Neural crest cell (in vitro differentiated cells): Measurements from ENCODE around the gene PLEKHA1. TPM values are rescaled to one million over a fixed set of nuclear protein-coding genes. Genes with fewer than 3 reads are reported as not detected.

Source experiments
- DNase-seq: peaks from one replicate; pipeline ENCODE4 v3.0.0; 2021; ENCODE audit warnings: low read depth, mixed read lengths, low spot score
- H3K27ac Mint-ChIP-seq: one replicate; pipeline ENCODE4 v1.8.0; 2021; ENCODE audit warnings: mild to moderate bottlenecking, mixed read lengths; ENCODE audit not compliant: unreplicated experiment
- H3K27me3 Mint-ChIP-seq: 2 replicates; pipeline ENCODE4 v1.8.0; 2021; ENCODE audit warnings: low read depth, mild to moderate bottlenecking, mixed read lengths
- H3K36me3 Mint-ChIP-seq: 2 replicates; pipeline ENCODE4 v1.8.0; 2021; ENCODE audit warnings: low read depth, mild to moderate bottlenecking, mixed read lengths
- H3K4me1 Mint-ChIP-seq: 2 replicates; pipeline ENCODE4 v1.8.0; 2021; ENCODE audit warnings: mixed read lengths
- H3K4me3 Mint-ChIP-seq: one replicate; pipeline ENCODE4 v1.8.0; 2021; ENCODE audit warnings: mild to moderate bottlenecking, mixed read lengths
- H3K9me3 Mint-ChIP-seq: 2 replicates; pipeline ENCODE4 v1.8.0; 2021; ENCODE audit warnings: mixed read lengths
- total RNA-seq: library from RNA; stranded (reverse); gene quantifications from 2 replicates; pipeline ENCODE4 v1.2.1, GENCODE V29; 2021
- TF ChIP-seq, protein P1 (sequence below): fragments of 200-600 bp; sonication (generic); conservative IDR thresholded peaks from 2 replicates; pipeline ENCODE4 v1.5.0; 2021; ENCODE audit warnings: antibody characterized with exemption, mild to moderate bottlenecking

The PLEKHA1 gene
- total RNA-seq, 1 donor from 2014 or later, result 20.6 TPM

DNA sequence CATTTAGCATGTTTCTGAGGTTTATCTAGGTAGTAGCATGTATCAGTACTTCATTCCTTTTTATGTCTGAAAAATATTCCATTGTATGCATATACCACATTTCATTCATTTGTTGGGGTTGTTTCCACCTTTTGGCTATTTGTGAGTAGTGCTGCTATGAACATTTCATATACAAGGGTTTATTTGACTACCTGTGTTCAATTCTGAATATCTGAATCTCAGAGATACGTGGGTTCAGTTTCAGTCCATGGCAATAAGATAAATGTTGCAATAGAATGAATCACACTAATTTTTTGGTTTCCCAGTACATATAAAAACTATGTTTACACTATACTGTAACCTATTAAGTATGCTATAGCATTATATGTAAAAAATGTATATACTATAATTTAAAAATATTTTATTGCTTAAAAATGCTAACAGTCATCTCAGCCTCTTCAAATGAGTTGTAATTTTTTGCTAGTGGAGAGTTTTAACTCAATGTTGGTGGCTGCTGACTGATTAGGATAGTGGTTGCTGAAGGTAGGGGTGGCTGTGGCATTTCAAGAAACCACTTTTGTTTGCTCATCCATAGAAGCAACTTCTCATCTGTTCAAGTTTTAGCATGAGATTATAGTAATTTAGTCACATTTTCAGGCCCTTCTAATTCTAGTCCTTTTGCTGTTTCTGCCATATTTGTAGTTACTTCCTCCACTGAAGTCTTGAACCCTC is 13.9 kb downstream of the PLEKHA1 start:
- H3K4me3 Mint-ChIP-seq, result no peak overlapping the region
- no peak overlapping the region for H3K27ac Mint-ChIP-seq
- TF ChIP-seq, protein P1, sequence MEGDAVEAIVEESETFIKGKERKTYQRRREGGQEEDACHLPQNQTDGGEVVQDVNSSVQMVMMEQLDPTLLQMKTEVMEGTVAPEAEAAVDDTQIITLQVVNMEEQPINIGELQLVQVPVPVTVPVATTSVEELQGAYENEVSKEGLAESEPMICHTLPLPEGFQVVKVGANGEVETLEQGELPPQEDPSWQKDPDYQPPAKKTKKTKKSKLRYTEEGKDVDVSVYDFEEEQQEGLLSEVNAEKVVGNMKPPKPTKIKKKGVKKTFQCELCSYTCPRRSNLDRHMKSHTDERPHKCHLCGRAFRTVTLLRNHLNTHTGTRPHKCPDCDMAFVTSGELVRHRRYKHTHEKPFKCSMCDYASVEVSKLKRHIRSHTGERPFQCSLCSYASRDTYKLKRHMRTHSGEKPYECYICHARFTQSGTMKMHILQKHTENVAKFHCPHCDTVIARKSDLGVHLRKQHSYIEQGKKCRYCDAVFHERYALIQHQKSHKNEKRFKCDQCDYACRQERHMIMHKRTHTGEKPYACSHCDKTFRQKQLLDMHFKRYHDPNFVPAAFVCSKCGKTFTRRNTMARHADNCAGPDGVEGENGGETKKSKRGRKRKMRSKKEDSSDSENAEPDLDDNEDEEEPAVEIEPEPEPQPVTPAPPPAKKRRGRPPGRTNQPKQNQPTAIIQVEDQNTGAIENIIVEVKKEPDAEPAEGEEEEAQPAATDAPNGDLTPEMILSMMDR, result no peak
- H3K4me1 Mint-ChIP-seq, result no peaks in the 10 kb centered on the region
- no peaks in the 10 kb centered on the region for H3K9me3 Mint-ChIP-seq
- H3K36me3 Mint-ChIP-seq, result peaks cover 3% of the 10 kb centered on the region
- H3K27me3 Mint-ChIP-seq, result no peaks in the 10 kb centered on the region
- DNase-seq, result no peak

DNA sequence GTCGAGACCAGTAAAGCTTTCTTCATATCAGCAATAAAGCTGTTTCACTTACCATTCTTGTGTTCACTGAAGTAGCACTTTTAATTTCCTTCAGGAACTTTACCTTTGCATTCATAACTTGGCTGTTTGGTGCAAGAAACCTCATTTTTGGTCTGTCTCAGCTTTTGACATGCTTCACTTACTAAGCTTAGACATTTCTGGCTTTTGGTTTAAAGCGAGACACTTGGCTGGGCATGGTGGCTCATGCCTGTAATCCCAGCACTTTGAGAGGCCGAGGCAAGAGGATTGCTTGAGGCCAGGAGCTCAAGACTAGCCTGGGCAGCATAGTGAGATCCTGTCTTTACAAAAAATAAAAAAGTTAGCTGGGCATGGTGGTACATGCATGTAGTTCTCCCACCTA is 15.8 kb downstream of the PLEKHA1 start:
- DNase-seq, result no peak
- Mint-ChIP-seq H3K36me3 (peaks cover 3% of the 10 kb centered on the region), H3K4me1 (no peaks in the 10 kb centered on the region), H3K4me3 (no peak overlapping the region), H3K27me3 (no peaks in the 10 kb centered on the region), H3K27ac (no peak overlapping the region), H3K9me3 (no peaks in the 10 kb centered on the region)
- TF ChIP-seq, protein P1, result no peak

DNA sequence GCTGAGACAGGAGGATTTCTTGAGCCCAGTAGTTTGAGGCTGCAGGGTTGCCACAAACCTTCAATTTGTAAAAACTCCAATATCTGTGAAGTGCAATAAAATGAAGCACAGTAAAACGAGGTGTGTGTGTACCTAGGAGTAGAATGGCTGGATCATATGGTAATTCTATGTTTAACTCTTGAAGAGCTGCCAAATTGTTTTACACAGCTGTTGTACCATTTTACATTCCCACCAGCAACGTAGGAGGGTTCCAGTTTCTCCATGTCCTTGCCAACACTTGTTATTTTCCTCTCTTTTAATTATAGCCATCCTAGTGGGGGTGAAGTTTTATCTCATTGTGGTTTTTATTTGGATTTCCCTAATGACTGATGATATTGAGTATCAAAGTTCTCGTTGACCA is 16.2 kb downstream of the PLEKHA1 start:
- H3K9me3 Mint-ChIP-seq, result no peaks in the 10 kb centered on the region
- DNase-seq, result no peak
- H3K36me3 Mint-ChIP-seq, result peaks cover 3% of the 10 kb centered on the region
- H3K27me3 Mint-ChIP-seq, result no peaks in the 10 kb centered on the region
- no peak overlapping the region for H3K27ac Mint-ChIP-seq
- no peaks in the 10 kb centered on the region for H3K4me1 Mint-ChIP-seq
- H3K4me3 Mint-ChIP-seq, result no peak overlapping the region
- TF ChIP-seq, protein P1, result no peak

- H3K9me3 Mint-ChIP-seq, result no peaks in the 10 kb centered on the region
- H3K36me3 Mint-ChIP-seq, result peaks cover 3% of the 10 kb centered on the region
- H3K27me3 Mint-ChIP-seq, result no peaks in the 10 kb centered on the region
- no peaks in the 10 kb centered on the region for H3K4me1 Mint-ChIP-seq
- TF ChIP-seq, protein P1, result no peak
- no peak overlapping the region for H3K27ac Mint-ChIP-seq
- H3K4me3 Mint-ChIP-seq, result no peak overlapping the region
- DNase-seq, result no peak
Measured at GRCh38 chr10:122391875-122392274, 17.4 kb downstream of the PLEKHA1 start.

- Mint-ChIP-seq H3K4me1 (no peaks in the 10 kb centered on the region), H3K36me3 (peaks cover 3% of the 10 kb centered on the region), H3K27me3 (no peaks in the 10 kb centered on the region), H3K27ac (no peak overlapping the region), H3K4me3 (no peak overlapping the region), H3K9me3 (no peaks in the 10 kb centered on the region)
- DNase-seq, result no peak
- TF ChIP-seq, protein P1, result no peak
Measured at GRCh38 chr10:122392835-122393234, 18.3 kb downstream of the PLEKHA1 start.
